ENCODE results near the gene ARL15.

DNA sequence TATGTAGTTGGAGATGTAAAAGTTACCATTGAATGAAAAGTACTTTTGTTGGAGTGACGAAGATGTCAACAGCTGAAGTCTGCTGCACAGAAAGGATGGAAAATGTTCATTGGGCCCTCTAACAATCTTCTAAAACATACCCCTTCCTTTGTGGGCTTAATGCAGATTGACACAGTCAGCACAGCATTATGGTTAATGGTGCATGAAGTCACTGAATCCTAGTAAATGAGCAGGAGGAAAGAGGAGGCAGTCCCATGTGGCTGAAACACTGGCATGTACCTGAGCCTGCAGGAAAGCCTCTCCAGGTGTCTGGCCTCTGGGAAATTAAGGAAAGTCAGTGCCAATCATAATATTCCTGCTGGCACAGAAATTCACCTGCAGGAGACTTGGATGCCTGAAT, 153.8 kb downstream of the ARL15 start:
- TF ChIP-seq, protein P1, sequence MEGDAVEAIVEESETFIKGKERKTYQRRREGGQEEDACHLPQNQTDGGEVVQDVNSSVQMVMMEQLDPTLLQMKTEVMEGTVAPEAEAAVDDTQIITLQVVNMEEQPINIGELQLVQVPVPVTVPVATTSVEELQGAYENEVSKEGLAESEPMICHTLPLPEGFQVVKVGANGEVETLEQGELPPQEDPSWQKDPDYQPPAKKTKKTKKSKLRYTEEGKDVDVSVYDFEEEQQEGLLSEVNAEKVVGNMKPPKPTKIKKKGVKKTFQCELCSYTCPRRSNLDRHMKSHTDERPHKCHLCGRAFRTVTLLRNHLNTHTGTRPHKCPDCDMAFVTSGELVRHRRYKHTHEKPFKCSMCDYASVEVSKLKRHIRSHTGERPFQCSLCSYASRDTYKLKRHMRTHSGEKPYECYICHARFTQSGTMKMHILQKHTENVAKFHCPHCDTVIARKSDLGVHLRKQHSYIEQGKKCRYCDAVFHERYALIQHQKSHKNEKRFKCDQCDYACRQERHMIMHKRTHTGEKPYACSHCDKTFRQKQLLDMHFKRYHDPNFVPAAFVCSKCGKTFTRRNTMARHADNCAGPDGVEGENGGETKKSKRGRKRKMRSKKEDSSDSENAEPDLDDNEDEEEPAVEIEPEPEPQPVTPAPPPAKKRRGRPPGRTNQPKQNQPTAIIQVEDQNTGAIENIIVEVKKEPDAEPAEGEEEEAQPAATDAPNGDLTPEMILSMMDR (IDR thresholded peaks at IDR 0.05) = no peak
- TF ChIP-seq POLR2A (IDR thresholded peaks at IDR 0.05) (no peak), EP300 (IDR thresholded peaks at IDR 0.05) (no peak)
